K562 (cell line): ENCODE data around the gene ITPRIP.

Experiments used
- BRD9 ChIP-seq: fragments of 450-650 bp; IDR thresholded peaks from 2 replicates; pipeline ENCODE4 v1.6.1; 2018; ENCODE audit warnings: low read depth; ENCODE audit not compliant: partially characterized antibody
- COPS2 ChIP-seq: fragments of 450-650 bp; conservative IDR thresholded peaks from 2 replicates; pipeline ENCODE4 v1.6.1; 2016; ENCODE audit warnings: mild to moderate bottlenecking, moderate library complexity
- CTCF ChIP-seq, 3 experiments: IDR thresholded peaks in 2 of 3; conservative IDR thresholded peaks in 1 of 3; 2 replicates each; pipeline ENCODE4 v1.5.1; 2011 to 2012; ENCODE audit warnings: low read length in 3 of 3, mild to moderate bottlenecking in 3 of 3, control low read depth in 2 of 3, improper control_type of control experiment in 1 of 3, inconsistent platforms in 1 of 3, low read depth in 1 of 3, mixed read lengths in 1 of 3, moderate library complexity in 1 of 3; ENCODE audit not compliant: insufficient read depth in 2 of 3
- DPF2 ChIP-seq: fragments of 450-650 bp; IDR thresholded peaks from 2 replicates; pipeline ENCODE4 v1.6.1; 2016
- EZH2 ChIP-seq: IDR thresholded peaks from 2 replicates; pipeline ENCODE4 v1.6.1; 2012; ENCODE audit warnings: low read depth, mild to moderate bottlenecking, inconsistent platforms, low read length, borderline replicate concordance
- FOXK2 ChIP-seq, 2 experiments: fragments of 450-650 bp; IDR thresholded peaks in 1 of 2; conservative IDR thresholded peaks in 1 of 2; 2 replicates each; pipeline ENCODE4 v1.6.1; 2016; ENCODE audit warnings: low read depth in 2 of 2, mild to moderate bottlenecking in 1 of 2
- HMGXB4 ChIP-seq: sonication (generic); formaldehyde crosslinking; IDR thresholded peaks from 2 replicates; pipeline ENCODE4 v1.8.1; 2023; ENCODE audit warnings: mild to moderate bottlenecking, missing genetic modification reagents
- NR1H2 ChIP-seq: sonication (generic); formaldehyde crosslinking; IDR thresholded peaks from 2 replicates; pipeline ENCODE4 v1.4.0; 2020; ENCODE audit warnings: mild to moderate bottlenecking, missing genetic modification reagents
- NR4A1 ChIP-seq, 2 experiments: fragments of 250-450 bp in 1 of 2; fragments of 450-650 bp in 1 of 2; sonication (Bioruptor Pico) in 1 of 2; IDR thresholded peaks; 2 replicates each; pipeline versions ENCODE4 v1.4.0 to v1.6.1; 2016 to 2020; ENCODE audit warnings: mild to moderate bottlenecking in 2 of 2, missing compliant biosample characterization in 1 of 2, missing genetic modification characterization in 1 of 2, moderate library complexity in 1 of 2
- POLR2AphosphoS5 ChIP-seq: IDR thresholded peaks from 2 replicates; pipeline ENCODE4 v1.6.1; 2011; ENCODE audit warnings: mild to moderate bottlenecking, low read depth, low read length, moderate library complexity; ENCODE audit not compliant: control insufficient read depth, insufficient read depth
- SREBF2 ChIP-seq: sonication (generic); formaldehyde crosslinking; IDR thresholded peaks from 2 replicates; pipeline ENCODE4 v1.4.0; 2020; ENCODE audit warnings: mild to moderate bottlenecking, missing genetic modification reagents
- TFAP4 ChIP-seq: sonication (generic); formaldehyde crosslinking; IDR thresholded peaks from 2 replicates; pipeline ENCODE4 v1.8.0; 2022; ENCODE audit warnings: missing genetic modification reagents, mild to moderate bottlenecking, moderate library complexity, borderline replicate concordance
- ZNF324 ChIP-seq: fragments of 250-450 bp; sonication (Bioruptor Pico); IDR thresholded peaks from 2 replicates; pipeline ENCODE4 v1.4.0; 2020; ENCODE audit warnings: mild to moderate bottlenecking

GRCh38 chr10:104317726-104318299 lies 20.5 kb downstream of the ITPRIP start:
- TF ChIP-seq HMGXB4: no peak
- TF ChIP-seq CTCF (IDR thresholded peaks at IDR 0.05 in 2 of 3, conservative IDR thresholded peaks at IDR 0.05 in 1 of 3; ENCODE audit: insufficient read depth in 2 of 3, low read depth in 1 of 3, low read length in 3 of 3): no peak
- TF ChIP-seq BRD9: no peak
- TF ChIP-seq SREBF2: no peak
- TF ChIP-seq TFAP4: no peak
- TF ChIP-seq ZNF324 (CRISPR knock-in tag): no peak
- TF ChIP-seq POLR2AphosphoS5: no peak
- no peak for TF ChIP-seq EZH2
- no peak for TF ChIP-seq FOXK2 (conservative IDR thresholded peaks at IDR 0.05 in 1 of 2, IDR thresholded peaks at IDR 0.05 in 1 of 2; ENCODE audit: low read depth in 2 of 2)
- no peak for TF ChIP-seq NR4A1 (CRISPR knock-in tag; IDR thresholded peaks at IDR 0.05)
- TF ChIP-seq NR4A1 (tag; IDR thresholded peaks at IDR 0.05): no peak
- TF ChIP-seq NR1H2 (CRISPR knock-in tag): no peak
- TF ChIP-seq COPS2: no peak
- no peak for TF ChIP-seq DPF2
